SU-DHL-6 (cell line): ENCODE results near the gene ARL15.
A peak's percentile ranks its signal among the peaks of the same experiment; 100 is the strongest.

Experiments used
- H2AFZ ChIP-seq: fragments of 200-600 bp; sonication (generic); 2 replicates; pipeline ENCODE4 v1.6.1; 2014; ENCODE audit warnings: low read depth, mild to moderate bottlenecking, moderate library complexity, mixed read lengths, antibody characterized with exemption, low read length; ENCODE audit not compliant: severe bottlenecking
- H3F3A ChIP-seq: fragments of 200-600 bp; shearing (Covaris generic); 2 replicates; pipeline ENCODE4 v1.6.0; 2016; ENCODE audit warnings: antibody characterized with exemption, mild to moderate bottlenecking; ENCODE audit not compliant: insufficient read depth
- H3K27ac ChIP-seq: fragments of 200-600 bp; sonication (generic); 2 replicates; pipeline ENCODE4 v1.5.1; 2016; ENCODE audit warnings: low read depth, mild to moderate bottlenecking, low read length, moderate library complexity, mixed read lengths
- H3K27me3 ChIP-seq: fragments of 200-600 bp; sonication (generic), shearing (Covaris generic); 2 replicates; pipeline ENCODE4 v1.6.0; 2014; ENCODE audit warnings: mild to moderate bottlenecking, low read length
- H3K36me3 ChIP-seq: fragments of 200-600 bp; sonication (generic); 2 replicates; pipeline ENCODE4 v1.6.1; 2014; ENCODE audit warnings: mild to moderate bottlenecking, low read length, mixed read lengths
- H3K4me2 ChIP-seq: fragments of 300-600, 200-600 bp; shearing (Covaris generic), sonication (generic); 2 replicates; pipeline ENCODE4 v1.6.0; 2014; ENCODE audit warnings: low read length, low read depth, mild to moderate bottlenecking; ENCODE audit not compliant: poor library complexity, severe bottlenecking
- H3K4me3 ChIP-seq: fragments of 200-600 bp; sonication (generic); 2 replicates; pipeline ENCODE4 v1.5.1; 2014; ENCODE audit warnings: antibody characterized with exemption, low read length, mild to moderate bottlenecking, mixed read lengths; ENCODE audit not compliant: insufficient read depth, poor library complexity, severe bottlenecking
- H3K79me2 ChIP-seq: fragments of 200-600 bp; sonication (generic); 2 replicates; pipeline ENCODE4 v1.6.1; 2014; ENCODE audit warnings: mild to moderate bottlenecking, low read length, moderate library complexity; ENCODE audit not compliant: insufficient read depth
- H3K9ac ChIP-seq: fragments of 200-600 bp; sonication (generic); 2 replicates; pipeline ENCODE4 v1.7.0; 2014; ENCODE audit warnings: mild to moderate bottlenecking, low read length
- H3K9me2 ChIP-seq: fragments of 200-600 bp; sonication (generic); replicated peaks from 2 replicates; pipeline ENCODE4 v1.6.1; 2014; ENCODE audit warnings: low read length; ENCODE audit not compliant: insufficient read depth
- H3K9me3 ChIP-seq: fragments of 200-600 bp; sonication (generic); 2 replicates; pipeline ENCODE4 v1.6.1; 2014; ENCODE audit warnings: low read length, mixed read lengths; ENCODE audit not compliant: insufficient read depth
- H4K20me1 ChIP-seq: fragments of 200-600 bp; sonication (generic); 2 replicates; pipeline ENCODE4 v1.6.1; 2014; ENCODE audit warnings: low read depth, mild to moderate bottlenecking, antibody characterized with exemption, low read length, moderate library complexity, mixed read lengths
- EZH2phosphoT487 ChIP-seq: fragments of 200-600 bp; sonication (generic), shearing (Covaris generic); conservative IDR thresholded peaks from 2 replicates; pipeline ENCODE4 v1.6.1; 2018; ENCODE audit warnings: mild to moderate bottlenecking, antibody characterized with exemption, low read length, moderate library complexity, mixed read lengths
- TF ChIP-seq, protein P1 (sequence below): fragments of 200-600 bp; sonication (generic); IDR thresholded peaks from one replicate; pipeline ENCODE4 v1.5.1; 2017; ENCODE audit warnings: antibody characterized with exemption, mild to moderate bottlenecking, low read length, moderate library complexity; ENCODE audit not compliant: insufficient read depth, poor library complexity, severe bottlenecking

ARL15 gene

DNA sequence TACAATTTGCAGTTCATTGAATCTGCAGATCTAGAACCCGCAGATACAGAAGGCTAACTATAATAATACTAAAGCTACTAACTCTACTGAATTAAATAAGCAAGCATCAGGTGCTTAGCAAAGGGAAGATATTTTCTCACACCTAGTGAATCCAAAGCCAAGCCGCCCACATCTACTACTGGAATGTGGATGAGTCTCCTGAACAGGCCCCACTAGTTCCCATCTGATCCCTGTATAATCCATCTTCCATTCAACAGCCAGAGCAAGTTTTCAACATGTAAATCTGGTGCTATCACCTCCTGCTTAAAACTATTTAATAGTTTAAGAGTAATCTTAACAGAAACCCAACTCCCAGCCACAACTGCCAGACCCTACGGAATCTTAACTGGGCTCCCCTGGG, 18.9 kb downstream of the ARL15 start:
- H2AFZ ChIP-seq: no peak overlapping the region
- H3F3A ChIP-seq: no peaks in the 10 kb centered on the region
- no peak overlapping the region for H3K27ac ChIP-seq
- no peaks in the 10 kb centered on the region for H3K9me3 ChIP-seq
- no peaks in the 10 kb centered on the region for H3K27me3 ChIP-seq
- H3K79me2 ChIP-seq: peaks cover 2% of the 10 kb centered on the region; the same call in 1 of the 2 replicates
- TF ChIP-seq, protein P1, sequence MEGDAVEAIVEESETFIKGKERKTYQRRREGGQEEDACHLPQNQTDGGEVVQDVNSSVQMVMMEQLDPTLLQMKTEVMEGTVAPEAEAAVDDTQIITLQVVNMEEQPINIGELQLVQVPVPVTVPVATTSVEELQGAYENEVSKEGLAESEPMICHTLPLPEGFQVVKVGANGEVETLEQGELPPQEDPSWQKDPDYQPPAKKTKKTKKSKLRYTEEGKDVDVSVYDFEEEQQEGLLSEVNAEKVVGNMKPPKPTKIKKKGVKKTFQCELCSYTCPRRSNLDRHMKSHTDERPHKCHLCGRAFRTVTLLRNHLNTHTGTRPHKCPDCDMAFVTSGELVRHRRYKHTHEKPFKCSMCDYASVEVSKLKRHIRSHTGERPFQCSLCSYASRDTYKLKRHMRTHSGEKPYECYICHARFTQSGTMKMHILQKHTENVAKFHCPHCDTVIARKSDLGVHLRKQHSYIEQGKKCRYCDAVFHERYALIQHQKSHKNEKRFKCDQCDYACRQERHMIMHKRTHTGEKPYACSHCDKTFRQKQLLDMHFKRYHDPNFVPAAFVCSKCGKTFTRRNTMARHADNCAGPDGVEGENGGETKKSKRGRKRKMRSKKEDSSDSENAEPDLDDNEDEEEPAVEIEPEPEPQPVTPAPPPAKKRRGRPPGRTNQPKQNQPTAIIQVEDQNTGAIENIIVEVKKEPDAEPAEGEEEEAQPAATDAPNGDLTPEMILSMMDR: no peak
- TF ChIP-seq EZH2phosphoT487: no peak
- H3K9ac ChIP-seq: no peak overlapping the region
- no peaks in the 10 kb centered on the region for H4K20me1 ChIP-seq
- no peak overlapping the region for H3K4me3 ChIP-seq
- H3K9me2 ChIP-seq: no peaks in the 10 kb centered on the region
- no peaks in the 10 kb centered on the region for H3K36me3 ChIP-seq
- no peak overlapping the region for H3K4me2 ChIP-seq

DNA sequence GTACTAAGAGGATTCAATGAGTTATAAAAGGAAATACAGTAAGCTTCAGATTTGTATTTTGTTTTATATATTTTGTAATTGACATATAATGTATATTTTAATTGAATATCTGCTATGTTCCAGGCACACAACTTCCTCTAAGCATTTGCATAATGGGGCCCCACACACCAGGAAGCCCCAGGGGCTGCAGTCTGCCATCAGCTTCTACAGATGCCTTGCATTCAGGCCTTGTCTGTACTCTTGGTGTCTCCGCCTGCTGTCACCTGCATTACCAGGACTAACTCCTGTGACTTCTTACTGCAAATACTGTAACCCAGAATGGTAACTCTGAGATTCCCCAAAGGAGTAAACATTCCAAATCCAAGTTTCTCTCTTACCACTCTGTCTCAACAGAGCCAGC, 20.6 kb downstream of the ARL15 start:
- Histone ChIP-seq H3K27ac (no peak overlapping the region), H2AFZ (no peak overlapping the region), H3K9me3 (no peaks in the 10 kb centered on the region), H3K27me3 (no peaks in the 10 kb centered on the region), H3K4me3 (no peak overlapping the region), H3K36me3 (no peaks in the 10 kb centered on the region), H3F3A (no peaks in the 10 kb centered on the region), H3K9me2 (no peaks in the 10 kb centered on the region), H3K9ac (no peak overlapping the region), H3K4me2 (peak overlapping the region; percentile 20), H3K79me2 (no peaks in the 10 kb centered on the region; the same call in 1 of the 2 replicates), H4K20me1 (no peaks in the 10 kb centered on the region)
- TF ChIP-seq, protein P1: no peak
- TF ChIP-seq EZH2phosphoT487: no peak

DNA sequence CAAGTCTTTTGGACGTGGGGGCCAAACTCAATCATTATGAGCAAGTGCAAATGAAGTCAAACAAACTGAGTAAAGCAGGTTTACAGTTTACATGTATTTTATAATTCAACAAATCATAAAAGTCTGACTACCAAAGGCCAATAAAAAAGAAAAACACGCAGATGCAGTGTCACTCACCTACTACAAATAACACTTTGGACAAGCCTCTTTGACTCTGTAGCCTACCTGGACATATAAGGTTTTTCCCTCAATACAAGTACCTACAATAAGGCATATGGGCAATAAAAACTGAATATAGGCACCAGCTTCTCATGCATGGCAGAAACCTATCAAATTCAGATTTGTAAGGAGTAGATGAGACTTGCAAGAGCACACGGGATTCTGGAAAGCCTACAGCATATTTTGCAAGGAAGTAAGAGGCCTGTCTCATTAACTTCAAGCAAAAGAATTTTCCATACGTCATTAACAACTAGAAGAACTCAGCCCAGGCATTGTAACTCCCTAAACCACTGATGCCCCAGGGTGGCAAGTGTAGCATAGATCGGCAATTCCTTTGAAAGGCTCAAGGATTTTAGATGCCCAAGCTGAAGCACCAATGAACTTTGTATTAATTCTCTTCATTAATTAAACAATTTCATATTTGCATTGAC, 21.7 kb downstream of the ARL15 start:
- no peaks in the 10 kb centered on the region; the same call in 1 of the 2 replicates for H3K79me2 ChIP-seq
- no peak overlapping the region for H3K4me2 ChIP-seq
- H3K4me3 ChIP-seq: no peak overlapping the region
- no peak overlapping the region for H2AFZ ChIP-seq
- no peak overlapping the region for H3K27ac ChIP-seq
- no peaks in the 10 kb centered on the region for H3K9me2 ChIP-seq
- TF ChIP-seq, protein P1: no peak
- TF ChIP-seq EZH2phosphoT487: no peak
- H3K9me3 ChIP-seq: no peaks in the 10 kb centered on the region
- H4K20me1 ChIP-seq: no peaks in the 10 kb centered on the region
- no peaks in the 10 kb centered on the region for H3K36me3 ChIP-seq
- H3F3A ChIP-seq: no peaks in the 10 kb centered on the region
- no peak overlapping the region for H3K9ac ChIP-seq
- no peaks in the 10 kb centered on the region for H3K27me3 ChIP-seq
